ENCODE results near the gene WDR1. TPM values are rescaled to one million over a fixed set of nuclear protein-coding genes. Genes with fewer than 3 reads are reported as not detected.
A peak's percentile ranks its signal among the peaks of the same experiment; 100 is the strongest.

Gene WDR1
- total RNA-seq, 1 donor from 2014 or later: 216 TPM

- no peak for TF ChIP-seq CTCF (IDR thresholded peaks at IDR 0.05)
- no peak for DNase-seq (ENCODE audit: low spot score in 2 of 2)
- H3K9me3 ChIP-seq: no peaks in the 10 kb centered on the region
- intact Hi-C loops (cut with DNase I): no loop called here
- H3K36me3 ChIP-seq: peaks cover 55 to 69% of the 10 kb centered on the region in 2 donors
- no peaks in the 10 kb centered on the region for H3K27me3 ChIP-seq
- peak overlapping the region; percentile 16 to 48 for H3K4me3 ChIP-seq
- H3K27ac ChIP-seq: peak overlapping the region; percentile 89 to 93
- peaks cover 68 to 96% of the 10 kb centered on the region in 2 donors for H3K4me1 ChIP-seq
Measured at GRCh38 chr4:10109995-10110670, 6.5 kb downstream of the WDR1 start.

GRCh38 chr4:10108818-10109783 is 7.5 kb downstream of the WDR1 start:
- H3K36me3 ChIP-seq: peaks cover 49 to 59% of the 10 kb centered on the region in 2 donors
- intact Hi-C loops (cut with DNase I): no loop called here
- H3K9me3 ChIP-seq: no peaks in the 10 kb centered on the region
- H3K27me3 ChIP-seq: no peaks in the 10 kb centered on the region
- DNase-seq (ENCODE audit: low spot score in 2 of 2): no peak
- peak overlapping the region; percentile 89 to 93 for H3K27ac ChIP-seq
- peak overlapping the region; percentile 21 to 48 for H3K4me3 ChIP-seq
- no peak for TF ChIP-seq CTCF (IDR thresholded peaks at IDR 0.05)
- peaks cover 67 to 97% of the 10 kb centered on the region in 2 donors for H3K4me1 ChIP-seq

GRCh38 chr4:10108391-10108790 is 8.2 kb downstream of the WDR1 start:
- Histone ChIP-seq H3K4me1 (peaks cover 63 to 97% of the 10 kb centered on the region in 2 donors), H3K36me3 (peaks cover 43 to 57% of the 10 kb centered on the region in 2 donors)

GRCh38 chr4:10107111-10108091 is 9.2 kb downstream of the WDR1 start:
- H3K9me3 ChIP-seq: no peaks in the 10 kb centered on the region
- no peak for TF ChIP-seq CTCF (IDR thresholded peaks at IDR 0.05)
- peaks cover 39 to 57% of the 10 kb centered on the region in 2 donors for H3K36me3 ChIP-seq
- H3K27me3 ChIP-seq: no peaks in the 10 kb centered on the region
- H3K4me1 ChIP-seq: peaks cover 59 to 97% of the 10 kb centered on the region in 2 donors
- intact Hi-C loops (cut with DNase I): no loop called here
- DNase-seq (ENCODE audit: low spot score in 2 of 2): no peak
- H3K27ac ChIP-seq: peak overlapping the region; percentile 89 to 93
- H3K4me3 ChIP-seq: peak overlapping the region in 1 of 2 donors; percentile 48

More at GRCh38 chr4:10108391-10108790, 8.2 kb downstream of the WDR1 start:
- no peak for TF ChIP-seq CTCF (IDR thresholded peaks at IDR 0.05)
- intact Hi-C loops (cut with DNase I): no loop called here
- Histone ChIP-seq H3K27ac (peak overlapping the region; percentile 89 to 93), H3K4me3 (peak overlapping the region; percentile 21 to 48), H3K27me3 (no peaks in the 10 kb centered on the region), H3K9me3 (no peaks in the 10 kb centered on the region)
- DNase-seq (ENCODE audit: low spot score in 2 of 2): no peak

Data from ascending aorta (tissue), 2 donors.